KG1 (cell line): ENCODE data around the gene LIN7A.

Experiments used
- DNase-seq: peaks from one replicate; lab custom pipeline; 2025; lab: John Stamatoyannopoulos, UW

Gene LIN7A, protein sequence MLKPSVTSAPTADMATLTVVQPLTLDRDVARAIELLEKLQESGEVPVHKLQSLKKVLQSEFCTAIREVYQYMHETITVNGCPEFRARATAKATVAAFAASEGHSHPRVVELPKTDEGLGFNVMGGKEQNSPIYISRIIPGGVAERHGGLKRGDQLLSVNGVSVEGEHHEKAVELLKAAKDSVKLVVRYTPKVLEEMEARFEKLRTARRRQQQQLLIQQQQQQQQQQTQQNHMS

DNA sequence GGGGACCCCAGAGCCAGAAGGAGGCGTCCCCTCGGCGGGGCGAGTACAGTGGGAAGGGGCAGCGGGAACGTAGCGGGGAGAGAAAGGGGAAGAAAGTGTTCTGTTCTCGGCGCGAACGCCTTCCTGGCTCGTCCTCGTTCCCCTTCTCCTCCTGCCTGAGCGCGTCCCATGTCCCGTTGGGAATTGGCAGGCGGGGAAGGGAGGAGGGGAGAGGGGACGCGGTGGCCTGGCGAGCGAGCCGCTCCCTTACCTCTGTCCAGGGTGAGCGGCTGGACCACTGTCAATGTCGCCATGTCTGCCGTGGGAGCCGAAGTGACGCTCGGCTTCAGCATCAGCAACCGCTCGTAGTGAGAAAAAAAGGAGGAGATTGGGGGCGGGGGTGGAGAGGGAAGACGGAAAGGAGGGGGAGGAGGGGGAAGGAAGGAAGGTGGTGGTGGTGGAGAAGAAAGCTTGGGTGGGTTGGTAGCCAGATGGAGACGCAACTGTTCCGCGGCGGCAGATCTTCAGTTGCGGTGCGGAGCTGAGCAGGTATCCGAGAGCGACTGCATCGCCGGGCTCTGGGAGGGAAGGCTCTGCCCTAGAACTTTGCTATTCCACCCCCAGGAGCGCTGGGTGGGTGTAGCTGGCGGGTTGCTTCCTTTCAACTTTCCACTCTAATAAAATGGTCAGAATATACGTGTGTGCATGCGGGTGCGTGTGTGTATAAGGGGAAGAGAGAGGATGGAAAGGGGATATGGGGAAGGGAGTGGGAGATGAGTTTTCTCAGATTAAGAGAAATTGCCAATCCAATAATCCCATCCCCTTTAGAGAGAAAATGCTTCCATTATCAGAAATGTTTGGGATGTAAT lies at the start of gene LIN7A:
LIN7A (minus strand) TSS at position 544 of the 848 bp plus-strand sequence; CDS start at position 332, 212 bp downstream.
- DNase-seq = no peak

DNA sequence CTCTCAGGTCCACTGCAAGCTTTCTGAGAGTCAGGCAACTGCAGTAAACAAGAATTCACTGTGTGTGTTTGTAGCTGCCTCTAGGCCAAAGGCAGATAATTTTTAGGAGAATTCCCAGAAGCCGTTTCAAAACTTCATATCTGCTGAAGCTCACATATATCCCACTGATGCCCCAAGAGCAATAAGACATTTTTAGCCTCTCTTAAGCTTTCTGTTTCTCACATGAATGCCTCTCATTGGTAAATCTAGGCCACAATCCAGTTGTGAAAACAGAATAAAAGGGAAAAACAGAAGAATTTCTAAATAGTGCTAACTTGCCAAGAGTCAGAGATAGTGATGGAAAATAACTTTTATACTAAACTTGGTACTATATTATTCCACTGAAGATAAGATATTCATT lies 48.5 kb upstream of the LIN7A start:
- DNase-seq = no peak

DNA sequence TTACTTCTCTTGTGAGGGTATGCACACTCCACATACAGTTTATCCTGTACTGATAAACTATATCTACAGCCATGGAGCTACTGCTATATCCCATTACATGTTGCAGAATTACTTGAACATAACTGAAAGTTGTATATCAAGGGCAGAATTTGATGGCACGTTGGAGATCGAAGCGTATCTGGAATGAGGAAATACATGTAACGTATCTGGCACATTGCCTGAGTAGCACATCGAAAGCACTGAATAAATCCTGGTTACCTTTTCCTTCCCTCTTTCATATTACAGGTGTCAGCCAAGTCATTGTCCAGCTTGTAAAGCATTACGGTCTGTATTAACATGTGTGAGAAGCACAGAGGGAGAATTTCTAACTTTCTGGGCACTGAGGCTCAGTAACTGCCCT lies 42.1 kb upstream of the LIN7A start:
- no peak for DNase-seq

DNA sequence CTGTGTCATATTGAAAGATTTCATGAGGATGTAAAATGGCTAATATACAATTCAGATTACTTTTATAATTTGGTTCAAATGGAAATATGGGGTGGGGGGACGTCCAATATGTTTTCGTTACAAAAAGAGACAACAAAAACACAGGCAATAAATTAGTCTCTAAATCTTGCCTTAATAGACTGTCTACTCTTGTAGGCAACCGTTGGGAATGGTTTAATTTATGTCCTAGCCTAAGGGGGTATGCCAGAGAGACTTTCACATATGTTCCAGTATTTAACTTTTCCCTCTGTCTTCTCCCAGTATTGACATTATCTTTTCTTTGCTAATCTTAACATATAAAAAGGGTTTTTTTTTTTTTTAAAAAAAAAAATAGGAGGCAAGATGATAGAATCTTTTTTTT lies 41.5 kb upstream of the LIN7A start:
- no peak for DNase-seq

DNA sequence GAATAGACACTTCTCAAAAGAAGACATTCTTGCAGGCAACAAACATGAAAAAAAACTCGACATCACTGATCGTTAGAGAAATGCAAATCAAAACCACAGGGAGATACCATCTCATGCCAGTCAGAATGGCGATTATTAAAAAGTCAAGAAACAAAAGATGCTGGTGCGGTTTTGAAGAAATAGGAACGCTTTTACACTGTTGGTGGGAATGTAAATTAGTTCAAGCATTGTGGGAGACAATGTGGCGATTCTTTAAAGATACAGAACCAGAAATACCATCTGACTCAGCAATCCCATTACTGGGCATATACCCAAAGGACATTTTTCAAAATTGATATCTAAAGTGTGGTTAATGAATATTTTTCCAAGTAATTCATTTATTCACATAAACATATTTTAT lies 39.6 kb upstream of the LIN7A start:
- no peak for DNase-seq

DNA sequence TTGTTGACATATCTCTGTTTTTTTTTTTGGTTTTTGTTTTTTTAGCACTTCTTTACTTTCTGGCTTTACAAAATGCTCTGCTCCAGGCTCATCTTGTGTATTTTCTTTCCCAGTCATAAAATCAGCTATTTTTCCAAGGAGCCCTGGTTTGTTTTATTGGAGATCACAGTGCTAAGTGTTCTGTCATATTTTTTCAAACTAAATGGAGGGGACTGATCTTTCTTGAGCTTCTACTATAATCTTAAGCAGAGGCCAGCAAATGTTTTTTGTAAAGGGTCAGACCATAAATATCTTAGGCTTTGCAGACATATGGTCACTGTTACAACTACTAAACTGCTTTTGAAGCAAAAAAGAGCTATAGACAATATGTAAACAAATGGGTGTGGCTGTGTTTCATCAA lies 30.6 kb upstream of the LIN7A start:
- DNase-seq = no peak

DNA sequence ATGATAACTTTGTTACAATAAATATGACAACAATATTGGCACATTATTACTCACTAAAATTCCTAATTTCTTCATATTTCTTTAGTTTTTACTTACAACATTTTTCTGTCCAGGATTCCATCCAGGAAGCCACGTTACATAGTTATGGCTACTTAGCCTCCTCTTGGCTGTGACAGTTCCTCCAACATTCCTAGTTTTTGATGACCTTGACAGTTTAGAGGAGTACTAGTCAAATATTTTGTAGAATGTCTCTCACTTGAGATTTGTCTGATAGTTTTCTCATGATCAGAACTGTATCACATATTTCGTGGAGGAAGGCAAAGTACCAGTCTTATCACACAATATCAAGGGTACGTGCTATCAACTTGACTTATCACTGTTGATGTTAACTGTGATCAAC lies 29.8 kb upstream of the LIN7A start:
- no peak for DNase-seq

DNA sequence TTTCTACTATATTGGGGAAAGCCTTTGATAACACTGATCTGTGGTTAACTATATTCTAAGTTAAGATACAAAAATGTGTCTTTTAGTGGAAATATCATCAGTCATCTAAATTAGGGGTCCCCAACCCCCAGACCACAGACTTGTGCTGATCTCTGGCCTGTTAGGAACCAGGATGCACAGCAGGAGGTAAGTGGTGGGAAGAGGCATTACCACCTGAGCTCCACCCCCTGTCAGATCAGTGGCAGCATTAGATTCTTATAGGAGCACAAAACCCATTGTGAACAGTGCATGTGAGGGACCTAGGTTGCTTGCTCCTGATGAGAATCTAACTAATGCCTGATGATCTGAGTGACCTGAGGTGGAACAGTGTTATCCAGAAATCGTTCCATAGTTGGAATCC lies 28.3 kb upstream of the LIN7A start:
- DNase-seq = no peak

DNA sequence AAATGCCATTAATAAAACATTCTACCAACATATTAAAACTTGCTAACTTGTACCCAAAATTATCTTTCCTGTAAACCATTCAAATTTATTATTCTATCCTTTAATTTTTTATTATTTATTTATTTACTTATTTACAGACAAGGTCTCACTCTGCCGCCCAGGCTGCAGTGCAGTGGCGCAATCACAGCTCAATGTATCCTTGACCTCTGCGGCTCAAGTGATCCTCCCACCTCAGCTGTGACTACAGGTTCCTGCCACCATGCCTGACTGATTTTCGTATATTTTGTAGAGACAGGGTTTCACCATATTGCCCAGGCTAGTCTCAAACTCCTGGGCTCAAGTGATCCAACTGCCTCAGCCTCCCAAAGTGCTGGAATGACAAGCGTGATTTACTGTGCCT lies 20.4 kb upstream of the LIN7A start:
- no peak for DNase-seq

DNA sequence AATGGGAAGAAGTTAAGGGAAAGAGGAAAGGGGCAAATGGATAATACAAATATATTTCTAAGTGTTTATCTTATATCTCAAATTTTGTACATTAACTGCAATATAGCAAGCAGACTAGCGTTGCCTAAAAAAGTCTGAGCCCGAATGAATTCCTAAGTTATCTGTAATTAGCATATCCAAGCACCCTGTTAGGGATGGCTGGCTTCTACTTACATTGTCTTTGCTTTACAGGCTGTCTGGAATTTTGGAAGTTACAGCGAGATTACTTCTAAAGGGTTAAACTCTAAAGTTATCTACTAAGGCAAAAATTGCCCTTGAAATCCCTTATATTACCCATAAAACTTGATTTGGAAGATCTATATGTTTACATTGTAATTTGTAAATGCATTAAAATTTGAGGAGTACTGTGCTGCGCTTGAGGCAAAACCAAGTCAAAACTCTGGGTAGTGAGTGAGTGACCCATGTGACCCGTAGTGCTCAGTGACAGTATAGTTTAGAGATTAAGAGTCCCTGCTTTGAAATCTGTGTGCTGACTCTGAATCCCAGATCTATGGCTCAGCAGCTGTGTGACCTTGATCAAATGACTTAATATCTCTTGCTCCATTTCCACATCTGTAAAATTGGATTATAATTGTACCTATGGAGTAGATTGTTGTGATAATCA lies 17.3 kb upstream of the LIN7A start:
- DNase-seq = no peak

DNA sequence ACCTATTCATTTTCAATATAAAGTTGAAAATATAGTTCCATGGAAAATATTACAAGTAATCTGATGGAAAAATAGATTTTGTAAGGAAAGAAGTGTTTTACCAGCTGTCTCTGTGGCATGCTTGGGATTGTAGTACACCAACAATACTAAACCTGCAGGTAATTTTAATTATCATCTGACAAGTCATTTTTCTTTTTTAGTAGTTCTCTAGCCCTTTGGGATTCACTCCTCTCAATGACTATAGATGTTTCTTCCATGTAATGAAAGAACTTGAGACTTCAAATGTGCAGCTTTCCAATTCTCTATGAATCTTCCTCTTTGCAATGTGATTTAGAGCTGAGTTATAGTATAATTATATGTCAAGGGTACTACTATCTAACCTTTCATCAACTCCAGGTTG lies 14.7 kb upstream of the LIN7A start:
- DNase-seq = no peak

DNA sequence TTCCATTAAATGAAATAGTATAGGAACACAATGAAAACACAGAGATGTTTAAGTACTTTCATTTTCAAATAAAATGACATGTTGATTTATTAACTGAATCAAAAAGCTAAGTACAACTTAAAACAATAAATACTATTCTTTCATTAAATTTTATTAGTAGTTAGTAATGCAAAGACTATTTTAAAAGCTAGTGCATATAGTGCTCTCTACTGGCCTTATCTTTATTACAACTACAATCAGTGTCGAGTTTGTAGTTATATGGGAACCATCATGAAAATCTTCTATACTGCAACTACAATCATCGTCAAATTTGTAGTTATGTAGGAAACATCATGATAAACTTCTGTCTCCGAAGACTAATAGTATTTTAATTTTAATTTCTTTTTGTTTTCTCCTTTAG lies 8.9 kb upstream of the LIN7A start:
- no peak for DNase-seq

DNA sequence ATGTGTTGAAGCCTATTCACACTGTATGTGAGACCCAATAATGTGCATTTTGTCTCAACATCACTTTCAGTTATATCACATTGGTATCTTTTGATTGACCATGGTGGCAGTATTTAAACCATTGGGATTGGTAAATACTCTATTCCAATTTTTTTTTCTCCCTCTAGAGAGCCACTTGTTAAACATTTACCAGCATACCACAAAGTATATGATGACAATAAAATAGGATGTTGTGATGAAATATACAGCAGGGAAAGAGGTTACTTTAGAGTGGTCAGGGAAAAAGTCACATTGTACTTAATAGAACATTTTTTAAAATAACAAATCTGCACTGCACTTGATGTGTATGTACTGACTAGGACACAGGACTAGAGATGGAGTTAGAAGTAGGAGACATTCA lies 5.6 kb upstream of the LIN7A start:
- DNase-seq = no peak

DNA sequence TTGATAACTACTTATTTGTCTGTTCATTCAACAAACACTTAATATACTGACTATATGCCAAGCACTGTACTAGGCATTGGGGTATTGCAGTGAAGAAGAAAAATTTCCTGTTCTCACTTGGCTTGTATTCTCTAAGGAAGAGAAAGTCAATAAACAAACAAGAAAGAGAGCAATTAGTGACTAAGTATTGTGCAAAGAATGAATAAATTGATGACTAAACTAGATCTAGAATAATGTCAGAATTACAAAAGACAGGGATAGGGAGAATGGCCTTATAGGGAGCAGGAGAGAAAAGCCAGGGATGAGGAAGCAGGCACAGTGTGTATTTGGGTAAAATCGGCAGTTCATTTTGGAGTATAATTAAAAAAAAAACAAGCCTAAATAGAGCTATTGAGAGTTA lies 4.2 kb upstream of the LIN7A start:
- no peak for DNase-seq

DNA sequence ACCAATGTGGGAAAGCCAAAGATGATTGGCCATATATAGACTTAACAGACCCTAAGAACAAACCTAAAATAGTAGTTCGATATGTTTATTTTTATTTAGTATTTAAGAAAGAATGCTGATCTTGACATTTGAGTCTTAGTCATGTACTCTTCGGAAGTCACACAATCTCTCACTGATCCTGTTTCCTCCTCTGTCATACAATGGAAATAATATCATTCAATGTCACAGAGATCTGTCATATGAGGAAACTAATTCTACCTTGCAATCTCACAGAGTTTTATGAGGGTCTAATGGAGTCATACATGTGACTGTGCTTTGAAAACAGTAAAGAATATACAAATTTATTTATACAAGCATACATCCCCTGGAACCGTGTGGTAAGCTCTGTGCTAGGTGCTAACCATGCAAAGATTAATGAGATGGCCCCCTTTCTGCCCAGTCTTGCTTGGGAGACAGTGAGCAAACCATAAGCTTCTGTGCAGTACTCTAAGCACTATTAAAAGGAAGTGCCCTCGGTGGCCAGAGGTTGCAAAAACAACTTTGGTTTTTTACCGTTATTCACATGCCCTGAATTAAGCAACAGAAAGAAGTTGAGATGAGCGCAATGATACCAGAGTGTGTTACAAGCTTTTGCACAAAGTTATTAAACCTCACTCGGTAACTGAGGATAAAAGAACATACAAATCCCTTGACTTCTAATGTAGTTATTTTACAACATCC lies 1.7 kb upstream of the LIN7A start:
- no peak for DNase-seq

DNA sequence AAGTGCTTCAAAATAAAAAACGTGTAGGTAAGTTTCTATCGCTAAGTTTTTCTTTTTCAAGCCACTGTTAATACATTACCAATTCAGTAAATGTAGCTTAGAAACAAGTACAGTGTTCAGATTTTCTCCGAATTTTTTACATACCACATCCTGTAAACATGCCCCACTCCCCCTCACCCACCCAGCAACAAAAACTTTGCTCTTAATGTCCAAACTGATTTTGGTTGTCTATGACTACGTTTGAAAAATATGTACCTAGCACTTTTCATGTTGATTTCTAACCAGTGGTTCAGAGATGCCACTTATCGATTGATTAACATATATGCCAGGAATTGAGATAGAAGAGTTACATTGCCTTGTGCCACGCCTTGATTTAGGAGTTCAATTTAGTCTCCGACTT lies 663 bp upstream of the LIN7A start:
- no peak for DNase-seq

DNA sequence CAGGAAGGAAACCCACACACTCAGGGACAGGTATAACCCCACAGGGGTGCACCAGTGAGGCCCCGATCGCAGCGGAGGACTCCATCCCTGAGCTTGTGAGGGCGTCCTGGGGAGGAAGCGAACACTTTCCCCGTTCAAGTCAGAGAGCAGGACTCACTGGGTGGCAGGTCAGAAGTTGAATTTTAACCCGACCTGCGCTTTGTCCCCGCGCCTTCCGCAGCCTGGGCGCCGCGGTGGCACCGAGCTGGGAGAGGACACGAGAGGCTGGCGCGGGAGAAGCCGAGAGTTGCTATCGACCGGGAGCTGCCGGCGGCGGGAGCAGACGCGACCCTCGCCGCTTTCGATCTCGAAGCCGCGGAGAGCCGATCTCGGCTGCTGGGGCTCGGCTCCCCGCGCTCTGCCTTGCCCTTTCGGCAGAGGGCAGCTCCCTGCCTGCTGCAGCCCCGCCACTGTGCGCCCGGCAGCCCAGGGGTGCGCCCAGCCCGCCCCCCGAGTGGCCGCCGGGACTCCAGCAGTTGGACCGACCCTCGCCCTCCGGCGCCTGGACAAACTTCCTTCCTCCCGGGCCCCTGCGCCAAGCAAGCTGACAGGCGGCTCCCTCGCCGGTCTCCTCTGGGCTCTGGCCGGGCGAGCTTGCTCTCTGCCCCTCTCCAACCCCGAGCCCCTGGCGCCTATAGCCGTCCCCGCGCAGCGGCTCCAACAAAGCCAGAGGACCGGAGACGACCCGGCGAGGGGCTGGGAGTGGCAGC lies 918 bp downstream of the LIN7A start:
- no peak for DNase-seq

DNA sequence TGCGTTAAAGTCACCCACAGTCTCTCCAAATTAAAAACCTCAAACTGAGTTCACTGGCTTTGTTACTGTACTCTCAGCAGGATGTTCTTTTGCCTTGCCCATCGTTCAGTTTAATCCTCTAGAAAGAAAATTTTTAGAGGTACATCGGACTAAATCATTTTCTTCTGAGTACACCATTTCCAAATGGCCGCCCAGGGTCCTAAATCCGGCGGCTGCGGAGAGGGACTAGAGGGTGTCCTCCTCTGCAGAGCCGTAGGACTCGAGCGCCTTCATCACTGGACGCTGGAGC lies 1.4 kb downstream of the LIN7A start:
- DNase-seq = no peak

DNA sequence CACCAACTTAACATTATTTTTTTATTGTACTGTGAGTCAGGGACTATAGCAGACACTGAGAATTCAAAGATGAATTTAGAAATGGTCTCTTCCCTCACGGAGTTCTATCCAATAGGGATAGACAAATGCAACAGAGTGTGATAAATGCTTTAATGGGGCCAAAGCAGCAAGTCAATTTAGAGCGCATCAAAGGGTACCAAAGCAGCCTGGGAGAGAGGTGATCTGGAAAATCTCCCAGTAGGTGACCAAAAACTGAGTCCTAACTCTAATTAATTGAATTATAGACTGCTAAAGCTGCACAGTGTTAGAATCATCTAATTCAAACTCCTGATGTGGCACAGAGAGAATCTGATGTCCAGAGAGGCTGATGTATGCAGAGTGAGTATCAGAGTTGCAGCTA lies 2.6 kb downstream of the LIN7A start:
- DNase-seq = no peak

DNA sequence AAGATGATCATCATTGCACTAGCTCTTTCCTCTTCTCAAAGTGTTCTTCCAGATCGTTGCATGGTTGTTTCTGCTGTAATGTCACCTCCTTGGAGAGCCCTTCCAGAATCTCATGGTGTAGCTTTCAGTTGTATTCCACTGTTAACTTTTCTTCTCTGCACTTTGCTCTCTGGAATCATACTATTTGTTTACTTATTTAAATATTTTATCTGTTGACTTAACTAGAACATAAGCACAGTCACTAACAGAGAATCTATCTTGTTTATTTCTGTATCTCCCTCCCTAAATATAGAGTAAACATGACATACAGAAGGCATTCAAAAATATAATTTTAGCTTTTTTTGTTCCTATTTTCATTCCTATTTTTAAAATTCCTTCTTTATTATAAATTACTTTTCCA lies 11.8 kb downstream of the LIN7A start:
- no peak for DNase-seq

DNA sequence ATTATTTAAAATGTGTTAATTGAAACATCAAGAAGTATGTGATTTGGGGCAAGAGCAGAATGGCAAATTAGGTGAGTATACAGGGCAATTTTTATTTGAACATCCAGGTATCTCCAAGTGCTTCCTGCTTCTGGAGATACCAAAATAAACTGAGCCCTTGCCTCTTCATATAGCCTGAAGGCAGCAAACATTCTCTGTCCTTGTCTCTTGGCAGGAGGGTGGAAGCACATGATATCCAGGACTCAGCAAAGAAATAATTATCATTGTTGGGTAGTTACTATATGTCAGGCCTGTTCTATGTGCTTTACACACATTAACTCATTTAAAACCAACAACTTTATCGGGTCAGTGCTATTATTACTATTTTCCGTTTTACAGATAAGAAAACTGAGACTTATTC lies 12.5 kb downstream of the LIN7A start:
- DNase-seq = no peak

DNA sequence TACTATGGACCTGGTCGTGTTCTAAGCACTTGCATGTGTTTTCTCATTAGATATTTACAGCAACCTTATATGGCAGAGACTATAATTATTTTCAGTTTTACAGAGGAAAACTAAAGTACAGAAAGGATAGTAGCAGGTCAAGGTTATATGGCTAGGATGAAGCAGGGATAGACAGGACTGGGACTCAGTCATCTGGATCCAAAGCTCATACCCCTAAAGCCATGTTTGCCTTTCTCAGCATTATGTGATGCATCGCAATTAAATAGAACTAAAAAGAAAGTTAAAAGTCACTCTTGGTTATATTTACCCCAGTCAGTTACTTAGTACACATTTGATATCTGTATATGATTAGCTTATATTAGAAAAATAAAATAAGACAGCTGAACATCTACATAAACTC lies 13.3 kb downstream of the LIN7A start:
- no peak for DNase-seq
